IMR-90 (cell line): ENCODE measurements around the gene CLNS1A. TPM values are rescaled to one million over a fixed set of nuclear protein-coding genes. Genes with fewer than 3 reads are reported as not detected.
A peak's percentile ranks its signal among the peaks of the same experiment; 100 is the strongest.

ENCODE experiments used
- ATAC-seq: fragments of 200-7000 bp; cut with Tn5 transposase; 2 replicates; pipeline ENCODE4 v1.9.1; 2020; ENCODE audit warnings: low read depth, mild to moderate bottlenecking, moderate library complexity
- BruUV-seq: library from RNA; stranded (reverse); fragments of 400-500 nt; replicated peaks from 2 replicates; lab custom pipeline; 2021; lab: Mats Ljungman, UMichigan
- CTCF ChIA-PET: fragments of 300-600 bp; formaldehyde crosslinking; extraction: SDS; loops from one replicate; lab custom pipeline; 2021; ENCODE audit warnings: antibody characterized with exemption; lab: Yijun Ruan, JAX
- POLR2A ChIA-PET: fragments of 300-600 bp; sonication (Branson Sonifier 250); formaldehyde crosslinking; loops from one replicate; lab custom pipeline; 2022; ENCODE audit warnings: antibody characterized with exemption; ENCODE audit not compliant: unreplicated experiment; lab: Charles Lee
- DNase-seq: peaks from one replicate; pipeline ENCODE4 v3.0.0; 2013
- H2AFZ ChIP-seq: replicated peaks from 2 replicates; pipeline ENCODE3; 2013; ENCODE audit warnings: low read length, mild to moderate bottlenecking; ENCODE audit not compliant: poor library complexity
- H2AK5ac ChIP-seq: 2 replicates; pipeline ENCODE4 v1.6.1; 2013; ENCODE audit warnings: low read depth, low read length, inconsistent platforms
- H2AK9ac ChIP-seq: replicated peaks from 2 replicates; pipeline ENCODE3; 2013; ENCODE audit warnings: mild to moderate bottlenecking, low read depth, low read length, moderate library complexity; ENCODE audit not compliant: poor library complexity
- H2BK120ac ChIP-seq: 2 replicates; pipeline ENCODE4 v1.6.1; 2013; ENCODE audit warnings: low read depth, low read length, inconsistent platforms
- H2BK15ac ChIP-seq: 3 replicates; pipeline ENCODE4 v1.6.1; 2013; ENCODE audit warnings: low read depth, low read length, inconsistent platforms
- H2BK20ac ChIP-seq: 2 replicates; pipeline ENCODE4 v1.6.1; 2013; ENCODE audit warnings: low read depth, mild to moderate bottlenecking, inconsistent platforms, low read length, moderate library complexity
- H2BK5ac ChIP-seq: 2 replicates; pipeline ENCODE4 v1.6.1; 2013; ENCODE audit warnings: mild to moderate bottlenecking, low read depth, low read length, inconsistent platforms; ENCODE audit not compliant: poor library complexity, severe bottlenecking
- H3K14ac ChIP-seq: replicated peaks from 2 replicates; pipeline ENCODE4 v1.6.1; 2013; ENCODE audit warnings: low read depth, low read length, inconsistent platforms
- H3K18ac ChIP-seq: 2 replicates; pipeline ENCODE4 v1.6.1; 2013; ENCODE audit warnings: low read depth, low read length, control low read depth
- H3K23ac ChIP-seq: 2 replicates; pipeline ENCODE4 v1.6.1; 2013; ENCODE audit warnings: low read depth, low read length, inconsistent platforms
- H3K27ac ChIP-seq: 2 replicates; pipeline ENCODE4 v1.5.1; 2013; ENCODE audit warnings: mild to moderate bottlenecking, control low read depth, low read length; ENCODE audit not compliant: insufficient read depth
- H3K27me3 ChIP-seq: 2 replicates; pipeline ENCODE4 v1.6.1; 2013; ENCODE audit warnings: low read length; ENCODE audit not compliant: control insufficient read depth, insufficient read depth
- H3K36me3 ChIP-seq: 2 replicates; pipeline ENCODE4 v1.6.1; 2013; ENCODE audit warnings: low read length, mixed read lengths; ENCODE audit not compliant: control insufficient read depth, insufficient read depth
- H3K4ac ChIP-seq: 2 replicates; pipeline ENCODE4 v1.6.1; 2013; ENCODE audit warnings: low read depth, low read length, inconsistent platforms
- H3K4me1 ChIP-seq: 2 replicates; pipeline ENCODE4 v1.6.1; 2013; ENCODE audit warnings: low read length, mixed read lengths; ENCODE audit not compliant: control insufficient read depth, insufficient read depth
- H3K4me2 ChIP-seq: 2 replicates; pipeline ENCODE4 v1.6.1; 2013; ENCODE audit warnings: low read depth, mild to moderate bottlenecking, control low read depth, low read length, moderate library complexity
- H3K4me3 ChIP-seq: 2 replicates; pipeline ENCODE4 v1.5.1; 2013; ENCODE audit warnings: low read depth, mild to moderate bottlenecking, control low read depth, low read length, moderate library complexity; ENCODE audit not compliant: insufficient read depth
- H3K56ac ChIP-seq: 2 replicates; pipeline ENCODE4 v1.6.1; 2013; ENCODE audit warnings: low read length, inconsistent platforms; ENCODE audit not compliant: insufficient read depth; ENCODE audit errors: extremely low read depth
- H3K79me1 ChIP-seq, 2 experiments: 2 replicates each; pipeline ENCODE4 v1.6.1; 2013; ENCODE audit warnings: low read length in 2 of 2, inconsistent platforms in 1 of 2, low read depth in 1 of 2
- H3K9ac ChIP-seq: 2 replicates; pipeline ENCODE4 v1.6.1; 2013; ENCODE audit warnings: low read depth, low read length, control low read depth
- H3K9me1 ChIP-seq: 2 replicates; pipeline ENCODE4 v1.6.1; 2013; ENCODE audit warnings: low read length, inconsistent platforms; ENCODE audit not compliant: insufficient read depth
- H3K9me3 ChIP-seq: 2 replicates; pipeline ENCODE4 v1.6.1; 2013; ENCODE audit warnings: low read length; ENCODE audit not compliant: control insufficient read depth, insufficient read depth
- H4K20me1 ChIP-seq: 2 replicates; pipeline ENCODE4 v1.6.1; 2013; ENCODE audit warnings: low read length, inconsistent platforms; ENCODE audit not compliant: insufficient read depth
- H4K5ac ChIP-seq: 2 replicates; pipeline ENCODE4 v1.6.1; 2013; ENCODE audit warnings: mild to moderate bottlenecking, low read depth, low read length, control low read depth
- H4K8ac ChIP-seq, 2 experiments: 2 replicates each; pipeline ENCODE4 v1.6.1; 2013; ENCODE audit warnings: low read depth in 2 of 2, low read length in 2 of 2, control low read depth in 1 of 2, inconsistent platforms in 1 of 2
- H4K91ac ChIP-seq: 2 replicates; pipeline ENCODE4 v1.6.1; 2013; ENCODE audit warnings: low read depth, low read length, inconsistent platforms; ENCODE audit not compliant: insufficient read depth
- FOS ChIP-seq: fragments of 150-350 bp; IDR thresholded peaks from 2 replicates; pipeline ENCODE4 v1.6.1; 2016; ENCODE audit warnings: low read depth, low read length
- RAD21 ChIP-seq: IDR thresholded peaks from 2 replicates; pipeline ENCODE4 v1.6.1; 2012; ENCODE audit warnings: low read length, improper control_type of control experiment
- WGBS, 2 experiments: methylation state at CpG; one replicate each; pipeline versions ENCODE4 v1.1.5 to v1.1.7; 2013; ENCODE audit warnings: missing lambda C conversion rate in 2 of 2; ENCODE audit not compliant: insufficient read length in 1 of 2; ENCODE audit errors: extremely low coverage in 2 of 2; 5-methylcytosine and 5-hydroxymethylcytosine counted together
- dilution Hi-C: fragments of 300-500 bp; cut with HindIII; formaldehyde crosslinking; loops from one replicate; pipeline ENCODE4 v1.14.3; 2018; ENCODE audit warnings: low sequenced_read_pairs; ENCODE audit not compliant: unreplicated experiment
- in situ Hi-C: fragments of 300-500 bp; cut with MboI; formaldehyde crosslinking; loops from 3 replicates; pipeline ENCODE4 v1.14.3; 2019; ENCODE audit warnings: low sequenced_read_pairs, inconsistent platforms, mixed read lengths
- intact Hi-C: fragments of 100-400 bp; cut with micrococcal nuclease; formaldehyde crosslinking; loops from 2 replicates; pipeline ENCODE4 v1.10.0; 2022
- polyA plus RNA-seq, 3 experiments: library from polyadenylated mRNA; depleted of rRNA; stranded (reverse); fragments of >200 nt; gene quantifications; 2 replicates each; pipeline ENCODE4 v1.2.3, GENCODE V29; 2012; ENCODE audit warnings: low replicate concordance in 1 of 3
- total RNA-seq: library from RNA; depleted of rRNA; stranded (reverse); fragments of >200 nt; gene quantifications from 2 replicates; pipeline ENCODE4 v1.2.3, GENCODE V29; 2012

The CLNS1A gene
- total and polyA plus RNA-seq, 2 of the 4 experiments (the other 2 are of a cell fraction): 66.7 to 97.0 TPM

GRCh38 chr11:77669848-77670511 lies 32.4 kb upstream of the CLNS1A start:
- no peak overlapping the region for H4K5ac ChIP-seq
- TF ChIP-seq RAD21: no peak
- TF ChIP-seq FOS: peak; percentile 59; the same call in 1 of the 2 replicates
- H3K9me1 ChIP-seq: peaks cover 5% of the 10 kb centered on the region
- H2BK5ac ChIP-seq: peak overlapping the region; percentile 16
- H2AK9ac ChIP-seq: no peak overlapping the region
- peak overlapping the region; percentile 0; the same call in 1 of the 2 replicates for H3K4me2 ChIP-seq
- peaks cover 24% of the 10 kb centered on the region for H3K36me3 ChIP-seq
- H2BK120ac ChIP-seq: peak overlapping the region; percentile 51; the same call in 1 of the 2 replicates
- H3K4me3 ChIP-seq: no peak overlapping the region
- H3K4me1 ChIP-seq: peaks cover 7% of the 10 kb centered on the region
- H3K9ac ChIP-seq: no peak overlapping the region
- WGBS, 2 experiments: 63% methylated on average over 1 of the region's 2 CpGs; no CpG with 5 or more reads in 1 of the 2 experiments
- H3K18ac ChIP-seq: peak overlapping the region; percentile 39; the same call in 1 of the 2 replicates
- ATAC-seq: no peak
- in situ Hi-C loops (no loop called here), intact Hi-C loops (no loop called here), dilution Hi-C loops (no loop called here)
- no peaks in the 10 kb centered on the region for H3K27me3 ChIP-seq
- H3K27ac ChIP-seq: no peak overlapping the region
- peaks cover 3 to 24% of the 10 kb centered on the region in 2 experiments; a peak in 3 of 4 replicates for H3K79me1 ChIP-seq
- ChIA-PET CTCF (interaction anchor here (1.0 kb wide), 1 partner anchor 51 kb away, joined by 3 read pairs; no protein-coding TSS in a partner anchor), POLR2A (no interaction called here)
- no peaks in the 10 kb centered on the region for H3K9me3 ChIP-seq
- H2BK15ac ChIP-seq: no peak overlapping the region
- H4K91ac ChIP-seq: no peak overlapping the region; the same call in 1 of the 2 replicates
- H2AFZ ChIP-seq: no peak overlapping the region
- no peak overlapping the region for H4K8ac ChIP-seq
- no peak overlapping the region for H3K14ac ChIP-seq
- peak overlapping the region; percentile 45; the same call in 1 of the 2 replicates for H2AK5ac ChIP-seq
- peak; percentile 68 for DNase-seq
- no peak overlapping the region for H3K56ac ChIP-seq
- peaks cover 6% of the 10 kb centered on the region; the same call in 1 of the 2 replicates for H4K20me1 ChIP-seq
- no peak overlapping the region for H2BK20ac ChIP-seq
- no peak overlapping the region for H3K23ac ChIP-seq
- H3K4ac ChIP-seq: no peak overlapping the region; the same call in 1 of the 2 replicates
- no TSS peak for BruUV-seq
